Thyroid gland (tissue), 4 donors: ENCODE results near the gene NPRL2. TPM values are rescaled to one million over a fixed set of nuclear protein-coding genes. Genes with fewer than 3 reads are reported as not detected.

Source experiments
- DNase-seq, 2 donors: peaks; one replicate each; pipeline ENCODE4 v3.0.0-alpha.2; 2019
- H3K27ac ChIP-seq, 3 donors: fragments of 200-600 bp; sonication (generic); 1 replicate in 2 of 3; 2 replicates in 1 of 3; pipeline ENCODE4 v1.5.1; 2016 to 2019; ENCODE audit warnings: mild to moderate bottlenecking in 1 of 3, moderate library complexity in 1 of 3
- H3K27me3 ChIP-seq: fragments of 200-600 bp; sonication (generic); one replicate; pipeline ENCODE4 v1.5.1; 2019
- H3K36me3 ChIP-seq, 2 donors: fragments of 200-600 bp; sonication (generic); one replicate each; pipeline ENCODE4 v1.5.1; 2016 to 2019
- H3K4me1 ChIP-seq, 2 donors: fragments of 200-600 bp; sonication (generic); one replicate each; pipeline ENCODE4 v1.5.1; 2017 to 2019
- H3K4me3 ChIP-seq, 3 donors: fragments of 200-600 bp; sonication (generic); replicated peaks in 1 of 3; 1 replicate in 2 of 3; 2 replicates in 1 of 3; pipeline ENCODE4 v1.5.1; 2016; ENCODE audit warnings: mild to moderate bottlenecking in 1 of 3
- H3K9me3 ChIP-seq: fragments of 200-600 bp; sonication (generic); one replicate; pipeline ENCODE4 v1.5.1; 2017
- POLR2A ChIP-seq, 2 donors: fragments of 450-650 bp; IDR thresholded peaks; one replicate each; pipeline ENCODE4 v1.6.1; 2017; ENCODE audit warnings: antibody characterized with exemption in 2 of 2, mild to moderate bottlenecking in 2 of 2, moderate library complexity in 1 of 2
- WGBS, 2 donors: methylation state at CpG; one replicate each; pipeline ENCODE4 v1.1.5; 2017; 5-methylcytosine and 5-hydroxymethylcytosine counted together
- intact Hi-C: fragments of 100-400 bp; cut with DNase I; formaldehyde crosslinking; loops from one replicate; pipeline ENCODE4 v1.15.1; 2023
- total RNA-seq, 4 donors: library from RNA; depleted of rRNA; stranded (reverse); fragments of >200 nt; gene quantifications; one replicate each; pipeline ENCODE4 v1.2.3, GENCODE V29; 2016
- TF ChIP-seq, protein P1 (sequence below), 6 experiments: fragments of 200-600 bp in 3 of 6; fragments of 450-650 bp in 3 of 6; sonication (generic) in 3 of 6; IDR thresholded peaks; one replicate each; pipeline ENCODE4 v1.5.1; 2016 to 2019; ENCODE audit warnings: antibody characterized with exemption in 6 of 6, mild to moderate bottlenecking in 2 of 6, inconsistent platforms in 1 of 6, moderate library complexity in 1 of 6

The NPRL2 gene
- total RNA-seq, 4 donors from 2014 or later: 13.4 to 30.6 (median 24.7) TPM

DNA sequence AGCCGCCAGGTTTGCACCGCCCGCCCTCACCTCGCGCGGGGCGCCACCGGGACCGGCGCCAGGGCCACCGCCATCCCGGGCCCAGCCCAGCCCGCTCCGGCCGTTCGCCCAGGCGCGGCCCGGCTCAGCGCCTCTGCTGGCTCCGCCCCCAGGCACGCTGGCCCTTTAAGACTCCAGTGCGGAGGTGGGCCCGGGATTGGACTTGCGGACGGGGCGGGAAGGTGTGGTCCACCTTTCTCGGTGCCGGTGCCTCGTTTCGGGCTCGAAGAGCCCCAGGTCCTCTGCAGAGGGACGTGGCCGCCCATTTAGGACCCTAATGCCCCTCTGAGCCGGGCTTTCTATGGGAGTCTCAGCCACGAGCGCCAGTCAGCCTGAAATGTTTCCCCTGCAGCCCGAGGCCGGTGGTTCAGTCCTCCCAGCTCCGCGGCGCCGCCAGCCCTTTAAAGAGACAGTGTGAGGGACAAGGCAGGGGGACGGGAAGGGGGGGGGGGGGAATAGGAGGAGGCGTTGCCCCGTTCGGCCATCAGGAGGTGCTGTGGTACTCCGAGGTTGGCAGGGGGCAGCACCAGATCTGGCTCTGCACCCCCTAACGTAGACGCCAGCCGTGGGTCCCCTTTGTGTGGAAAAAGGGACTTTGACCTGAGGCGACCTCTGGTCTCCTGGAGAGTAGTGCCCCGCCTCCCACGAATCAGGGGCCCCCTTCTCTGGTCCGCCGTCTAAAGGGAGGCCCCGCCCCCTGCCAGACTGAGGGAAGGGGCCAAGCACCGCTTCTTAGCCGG lies 29.1 kb downstream of the NPRL2 start:
- peak; percentile 90 to 94 for DNase-seq
- TF ChIP-seq, protein P1, sequence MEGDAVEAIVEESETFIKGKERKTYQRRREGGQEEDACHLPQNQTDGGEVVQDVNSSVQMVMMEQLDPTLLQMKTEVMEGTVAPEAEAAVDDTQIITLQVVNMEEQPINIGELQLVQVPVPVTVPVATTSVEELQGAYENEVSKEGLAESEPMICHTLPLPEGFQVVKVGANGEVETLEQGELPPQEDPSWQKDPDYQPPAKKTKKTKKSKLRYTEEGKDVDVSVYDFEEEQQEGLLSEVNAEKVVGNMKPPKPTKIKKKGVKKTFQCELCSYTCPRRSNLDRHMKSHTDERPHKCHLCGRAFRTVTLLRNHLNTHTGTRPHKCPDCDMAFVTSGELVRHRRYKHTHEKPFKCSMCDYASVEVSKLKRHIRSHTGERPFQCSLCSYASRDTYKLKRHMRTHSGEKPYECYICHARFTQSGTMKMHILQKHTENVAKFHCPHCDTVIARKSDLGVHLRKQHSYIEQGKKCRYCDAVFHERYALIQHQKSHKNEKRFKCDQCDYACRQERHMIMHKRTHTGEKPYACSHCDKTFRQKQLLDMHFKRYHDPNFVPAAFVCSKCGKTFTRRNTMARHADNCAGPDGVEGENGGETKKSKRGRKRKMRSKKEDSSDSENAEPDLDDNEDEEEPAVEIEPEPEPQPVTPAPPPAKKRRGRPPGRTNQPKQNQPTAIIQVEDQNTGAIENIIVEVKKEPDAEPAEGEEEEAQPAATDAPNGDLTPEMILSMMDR (IDR thresholded peaks at IDR 0.05): peak in 5 of 6 experiments; percentile 23 to 61 (median 43)
- TF ChIP-seq POLR2A (IDR thresholded peaks at IDR 0.05): peak; percentile 17 to 75
- WGBS, 2 donors: 2 to 20% methylated on average over 1 to 15 of the region's 59 CpGs
- Histone ChIP-seq H3K4me1 (peaks cover 38 to 61% of the 10 kb centered on the region in 2 donors), H3K27ac (peak overlapping the region; percentile 96 to 98 (median 98)), H3K36me3 (peaks cover 10 to 20% of the 10 kb centered on the region in 2 donors), H3K27me3 (no peaks in the 10 kb centered on the region), H3K9me3 (no peaks in the 10 kb centered on the region), H3K4me3 (peak overlapping the region; percentile 43 to 92 (median 86))
- intact Hi-C loops: no loop called here

DNA sequence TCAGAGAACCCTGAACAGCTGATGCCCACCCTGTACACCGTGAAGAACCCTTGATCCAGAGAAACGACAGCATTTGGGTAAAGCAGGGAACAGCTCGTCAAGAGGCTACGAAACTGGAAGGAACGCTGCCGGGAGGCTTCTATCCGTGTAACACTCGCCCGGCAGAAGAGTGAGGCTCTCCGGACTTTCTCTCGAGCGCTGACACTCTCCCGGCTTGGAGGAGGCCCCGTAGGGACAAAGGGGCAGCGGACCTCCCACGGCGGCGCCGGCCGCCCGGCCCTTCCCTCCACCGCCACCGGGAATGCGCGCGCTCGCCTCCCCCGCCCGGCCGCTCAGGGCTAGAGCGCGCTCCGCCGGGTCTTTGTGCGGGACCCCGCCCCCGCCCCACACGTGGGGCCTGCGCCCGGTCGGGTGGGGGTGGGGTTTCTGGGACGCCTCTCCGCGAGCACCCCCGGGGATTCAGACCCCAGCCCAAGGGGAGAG lies 29.7 kb downstream of the NPRL2 start:
- intact Hi-C loops: no loop called here
- Histone ChIP-seq H3K27ac (peak overlapping the region; percentile 96 to 98 (median 98)), H3K36me3 (peaks cover 10 to 21% of the 10 kb centered on the region in 2 donors), H3K4me3 (peak overlapping the region; percentile 38 to 92 (median 86)), H3K4me1 (peaks cover 38 to 67% of the 10 kb centered on the region in 2 donors), H3K27me3 (no peaks in the 10 kb centered on the region), H3K9me3 (no peaks in the 10 kb centered on the region)
- peak; percentile 76 to 83 for DNase-seq
- TF ChIP-seq POLR2A (IDR thresholded peaks at IDR 0.05): no peak
- TF ChIP-seq, protein P1 (IDR thresholded peaks at IDR 0.05): no peak
- 0% methylated on average over 7 to 12 of the region's 45 CpGs for WGBS, 2 donors

DNA sequence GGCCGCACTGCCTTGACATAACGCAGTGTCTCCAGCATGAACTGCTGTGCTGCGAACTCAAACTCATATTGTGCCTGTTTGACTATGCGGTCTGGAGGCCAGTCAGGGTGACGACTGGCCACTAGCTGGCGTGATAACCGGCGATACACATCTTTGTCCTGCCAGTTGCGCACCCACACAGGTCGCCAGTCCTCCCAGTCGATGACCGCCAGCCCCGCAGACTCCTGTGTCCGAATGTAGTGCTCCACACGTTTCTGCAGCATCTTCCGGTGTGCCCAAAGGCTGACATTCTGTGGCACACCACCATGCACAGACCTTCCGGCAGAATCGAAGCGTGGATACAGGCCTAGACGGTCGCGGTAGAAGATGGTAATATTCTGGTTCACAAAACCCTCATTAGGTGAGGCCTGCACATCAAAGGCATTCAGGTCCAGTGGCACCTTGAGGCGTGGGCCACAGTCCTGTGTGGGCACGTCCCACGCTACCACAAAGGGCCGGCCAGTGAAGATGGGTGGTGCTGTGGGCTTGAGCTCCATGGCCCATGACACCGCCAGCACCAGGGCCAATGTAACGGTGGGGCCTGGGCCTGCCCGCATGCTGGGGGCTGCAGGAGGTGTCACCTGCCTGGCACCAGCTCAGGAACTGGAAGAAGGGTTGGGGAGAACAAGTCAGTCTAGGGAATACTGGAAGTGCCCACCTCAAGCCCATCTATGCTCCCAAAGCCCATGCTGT lies 30.5 kb downstream of the NPRL2 start:
- peak overlapping the region; percentile 96 to 98 (median 98) for H3K27ac ChIP-seq
- intact Hi-C loops: no loop called here
- no peaks in the 10 kb centered on the region for H3K9me3 ChIP-seq
- TF ChIP-seq, protein P1 (IDR thresholded peaks at IDR 0.05): no peak
- TF ChIP-seq POLR2A (IDR thresholded peaks at IDR 0.05): no peak
- WGBS, 2 donors: 83 to 92% methylated on average over 24 to 25 of the region's 29 CpGs
- H3K4me1 ChIP-seq: peaks cover 39 to 68% of the 10 kb centered on the region in 2 donors
- H3K36me3 ChIP-seq: peaks cover 8 to 21% of the 10 kb centered on the region in 2 donors
- no peaks in the 10 kb centered on the region for H3K27me3 ChIP-seq
- DNase-seq: no peak
- peak overlapping the region in 2 of 3 donors; percentile 86 to 92 for H3K4me3 ChIP-seq

DNA sequence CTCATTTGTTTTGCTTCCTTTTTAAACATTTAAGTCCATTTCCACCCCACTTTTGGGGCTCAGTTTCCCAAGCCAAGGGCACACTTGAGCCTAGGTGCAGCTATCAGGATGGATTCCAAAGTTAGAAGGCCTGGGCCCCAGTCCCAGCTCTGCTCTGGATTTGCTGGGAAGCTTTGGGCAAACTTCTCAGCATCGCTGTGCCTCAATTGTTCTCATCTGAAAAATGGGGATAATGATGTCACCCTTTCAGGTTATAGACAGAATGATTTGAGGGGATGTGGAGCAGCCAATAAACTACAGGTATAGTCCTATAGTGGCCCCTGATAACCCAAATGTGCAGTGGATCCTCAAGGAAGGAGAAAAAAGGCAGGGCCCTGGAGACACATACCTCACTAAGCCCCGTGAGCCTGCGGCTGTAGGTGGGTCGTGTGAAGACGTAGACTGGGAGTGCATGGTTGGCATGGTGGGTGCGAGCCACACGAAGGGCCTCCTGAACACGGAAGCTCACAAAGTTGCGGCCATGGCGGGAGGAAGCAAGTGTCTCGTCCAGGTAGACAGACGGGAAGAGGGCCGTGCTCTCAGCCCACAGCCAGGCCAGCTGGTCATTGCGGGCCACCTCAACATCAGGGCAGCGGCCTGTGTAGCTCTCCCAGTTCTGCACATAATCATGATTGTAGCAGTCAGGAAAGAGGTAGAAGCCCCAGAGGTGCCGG lies 31.2 kb downstream of the NPRL2 start:
- Histone ChIP-seq H3K4me1 (peaks cover 40 to 70% of the 10 kb centered on the region in 2 donors), H3K27me3 (no peaks in the 10 kb centered on the region), H3K9me3 (no peaks in the 10 kb centered on the region), H3K4me3 (peak overlapping the region in 1 of 3 donors; percentile 86), H3K27ac (peak overlapping the region in 2 of 3 donors; percentile 73 to 98), H3K36me3 (peaks cover 7 to 21% of the 10 kb centered on the region in 2 donors)
- no peak for DNase-seq
- no peak for TF ChIP-seq POLR2A (IDR thresholded peaks at IDR 0.05)
- TF ChIP-seq, protein P1 (IDR thresholded peaks at IDR 0.05): no peak
- intact Hi-C loops: no loop called here
- WGBS, 2 donors: 84 to 92% methylated on average over 15 to 16 of the region's 16 CpGs
